ENCODE measurements around the gene CALHM1.

GRCh38 chr10:103447187-103447586 lies 11.5 kb downstream of the CALHM1 start:
- TF ChIP-seq CTCF (IDR thresholded peaks at IDR 0.05), result no peak
- TF ChIP-seq POLR2A (IDR thresholded peaks at IDR 0.05), result no peak

Data from thyroid gland (tissue), 4 donors.